OCI-LY7 (cell line): ENCODE results near the gene MYOF. TPM values are rescaled to one million over a fixed set of nuclear protein-coding genes. Genes with fewer than 3 reads are reported as not detected.

ENCODE experiments used
- BruUV-seq: library from RNA; stranded (reverse); fragments of 400-500 nt; replicated peaks from 2 replicates; lab custom pipeline; 2021; lab: Mats Ljungman, UMichigan
- CTCF ChIA-PET: fragments of 300-600 bp; sonication (Branson Sonifier 250); formaldehyde crosslinking; loops from one replicate; lab custom pipeline; 2022; ENCODE audit warnings: antibody characterized with exemption; ENCODE audit not compliant: unreplicated experiment; lab: Charles Lee
- POLR2A ChIA-PET: fragments of 300-600 bp; sonication (Branson Sonifier 250); formaldehyde crosslinking; loops from one replicate; lab custom pipeline; 2022; ENCODE audit warnings: antibody characterized with exemption; lab: Charles Lee
- DNase-seq: peaks from one replicate; pipeline ENCODE4 v3.0.0-alpha.2; 2015; ENCODE audit warnings: low spot score
- H2AFZ ChIP-seq: fragments of 200-600 bp; sonication (generic), shearing (Covaris generic); 2 replicates; pipeline ENCODE4 v1.6.1; 2014; ENCODE audit warnings: mild to moderate bottlenecking, antibody characterized with exemption, low read length, moderate library complexity
- H3K27ac ChIP-seq: fragments of 200-600 bp; sonication (generic); 2 replicates; pipeline ENCODE4 v1.5.1; 2014; ENCODE audit warnings: mixed run types, low read depth, mild to moderate bottlenecking, moderate library complexity, low read length, inconsistent platforms; ENCODE audit not compliant: poor library complexity, severe bottlenecking
- H3K36me3 ChIP-seq: fragments of 200-600 bp; sonication (generic); 2 replicates; pipeline ENCODE4 v1.6.1; 2014; ENCODE audit warnings: mild to moderate bottlenecking, antibody characterized with exemption, low read length, moderate library complexity, mixed read lengths; ENCODE audit not compliant: insufficient read depth
- H3K4me1 ChIP-seq: fragments of 200-600 bp; sonication (generic); 2 replicates; pipeline ENCODE4 v1.5.1; 2014; ENCODE audit warnings: mild to moderate bottlenecking, low read length; ENCODE audit not compliant: insufficient read depth, poor library complexity, severe bottlenecking
- H3K4me2 ChIP-seq: fragments of 200-600 bp; sonication (generic); 2 replicates; pipeline ENCODE4 v1.6.1; 2014; ENCODE audit warnings: mild to moderate bottlenecking, low read length
- H3K4me3 ChIP-seq: fragments of 200-600 bp; sonication (generic); 2 replicates; pipeline ENCODE4 v1.5.1; 2014; ENCODE audit warnings: mild to moderate bottlenecking, low read depth, low read length; ENCODE audit not compliant: poor library complexity, severe bottlenecking
- H3K79me2 ChIP-seq: fragments of 200-600 bp; sonication (generic); 2 replicates; pipeline ENCODE4 v1.6.1; 2016; ENCODE audit warnings: low read depth, mild to moderate bottlenecking, low read length, moderate library complexity, mixed read lengths; ENCODE audit not compliant: insufficient read depth
- H3K9me2 ChIP-seq: fragments of 200-600 bp; sonication (generic); 2 replicates; pipeline ENCODE4 v1.6.1; 2016; ENCODE audit warnings: mild to moderate bottlenecking, low read length, mixed read lengths; ENCODE audit not compliant: insufficient read depth
- H3K9me3 ChIP-seq: fragments of 200-600 bp; sonication (generic); 2 replicates; pipeline ENCODE4 v1.6.1; 2014; ENCODE audit warnings: mild to moderate bottlenecking, mixed run types, low read length, mixed read lengths
- H4K20me1 ChIP-seq: fragments of 200-600 bp; sonication (generic); 2 replicates; pipeline ENCODE4 v1.6.1; 2014; ENCODE audit warnings: mild to moderate bottlenecking, antibody characterized with exemption, low read length, moderate library complexity, mixed read lengths; ENCODE audit not compliant: insufficient read depth
- EZH2phosphoT487 ChIP-seq: fragments of 200-600 bp; sonication (generic); IDR thresholded peaks from 2 replicates; pipeline ENCODE4 v1.6.1; 2018; ENCODE audit warnings: low read depth, borderline replicate concordance, mild to moderate bottlenecking, mixed run types, antibody characterized with exemption, low read length, moderate library complexity, mixed read lengths
- intact Hi-C: fragments of 100-400 bp; cut with micrococcal nuclease; formaldehyde crosslinking; loops from one replicate; pipeline ENCODE4 v1.10.0; 2022; ENCODE audit not compliant: unreplicated experiment
- total RNA-seq, 2 experiments: library from RNA; depleted of rRNA in 1 of 2; stranded (reverse); fragments of >200 nt in 1 of 2; shearing (Covaris generic) in 1 of 2; gene quantifications; 2 replicates each; pipeline ENCODE4 v1.2.3, GENCODE V29; 2014 to 2022
- TF ChIP-seq, protein P1 (sequence below): fragments of 200-600 bp; sonication (generic); conservative IDR thresholded peaks from 2 replicates; pipeline ENCODE4 v1.5.1; 2014; ENCODE audit warnings: mild to moderate bottlenecking, antibody characterized with exemption, low read length, moderate library complexity, mixed read lengths

Gene MYOF
- total RNA-seq, 2 experiments from 2014 or later: 0.42 TPM; not detected in 1

- Histone ChIP-seq H3K4me3 (no peak overlapping the region), H3K4me1 (no peaks in the 10 kb centered on the region), H4K20me1 (no peaks in the 10 kb centered on the region), H3K79me2 (no peaks in the 10 kb centered on the region), H3K4me2 (no peak overlapping the region), H3K36me3 (no peaks in the 10 kb centered on the region), H3K9me3 (no peaks in the 10 kb centered on the region), H3K27ac (no peak overlapping the region), H3K9me2 (no peaks in the 10 kb centered on the region), H2AFZ (no peak overlapping the region)
- no peak for DNase-seq
- ChIA-PET POLR2A (no interaction called here), CTCF (no interaction called here)
- no TSS peak for BruUV-seq
- intact Hi-C loops: no loop called here
- no peak for TF ChIP-seq EZH2phosphoT487
- TF ChIP-seq, protein P1, sequence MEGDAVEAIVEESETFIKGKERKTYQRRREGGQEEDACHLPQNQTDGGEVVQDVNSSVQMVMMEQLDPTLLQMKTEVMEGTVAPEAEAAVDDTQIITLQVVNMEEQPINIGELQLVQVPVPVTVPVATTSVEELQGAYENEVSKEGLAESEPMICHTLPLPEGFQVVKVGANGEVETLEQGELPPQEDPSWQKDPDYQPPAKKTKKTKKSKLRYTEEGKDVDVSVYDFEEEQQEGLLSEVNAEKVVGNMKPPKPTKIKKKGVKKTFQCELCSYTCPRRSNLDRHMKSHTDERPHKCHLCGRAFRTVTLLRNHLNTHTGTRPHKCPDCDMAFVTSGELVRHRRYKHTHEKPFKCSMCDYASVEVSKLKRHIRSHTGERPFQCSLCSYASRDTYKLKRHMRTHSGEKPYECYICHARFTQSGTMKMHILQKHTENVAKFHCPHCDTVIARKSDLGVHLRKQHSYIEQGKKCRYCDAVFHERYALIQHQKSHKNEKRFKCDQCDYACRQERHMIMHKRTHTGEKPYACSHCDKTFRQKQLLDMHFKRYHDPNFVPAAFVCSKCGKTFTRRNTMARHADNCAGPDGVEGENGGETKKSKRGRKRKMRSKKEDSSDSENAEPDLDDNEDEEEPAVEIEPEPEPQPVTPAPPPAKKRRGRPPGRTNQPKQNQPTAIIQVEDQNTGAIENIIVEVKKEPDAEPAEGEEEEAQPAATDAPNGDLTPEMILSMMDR: no peak
These were observed 145.5 kb downstream of the MYOF start for GRCh38 chr10:93336678-93337077.

DNA sequence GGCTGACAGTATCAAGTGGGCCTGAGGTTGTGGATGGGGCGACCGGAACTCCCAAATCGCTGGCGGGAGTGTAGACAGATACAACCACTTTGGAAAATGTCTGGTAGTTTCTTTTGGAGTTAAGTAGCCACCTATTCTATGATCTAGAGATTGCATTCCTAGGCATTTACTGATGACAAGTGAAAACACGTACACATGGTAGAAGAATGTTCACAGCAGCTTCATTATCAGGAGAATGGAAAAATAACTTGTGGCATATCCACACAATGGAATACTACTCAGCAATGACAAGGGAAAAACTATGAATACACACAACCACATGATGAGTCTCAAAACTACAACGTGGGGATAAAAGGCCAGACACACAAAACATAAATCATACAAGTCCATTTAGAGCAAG is 146.0 kb downstream of the MYOF start:
- Histone ChIP-seq H3K9me3 (no peaks in the 10 kb centered on the region), H2AFZ (no peak overlapping the region), H3K4me1 (no peaks in the 10 kb centered on the region), H3K79me2 (no peaks in the 10 kb centered on the region), H3K4me3 (no peak overlapping the region), H3K27ac (no peak overlapping the region), H4K20me1 (no peaks in the 10 kb centered on the region), H3K36me3 (no peaks in the 10 kb centered on the region), H3K4me2 (no peak overlapping the region), H3K9me2 (no peaks in the 10 kb centered on the region)
- POLR2A ChIA-PET: no interaction called here
- CTCF ChIA-PET: no interaction called here
- TF ChIP-seq, protein P1: no peak
- no peak for TF ChIP-seq EZH2phosphoT487
- intact Hi-C loops: no loop called here
- no TSS peak for BruUV-seq
- DNase-seq: no peak

GRCh38 chr10:93334901-93335327 is 147.2 kb downstream of the MYOF start:
- DNase-seq: no peak
- ChIA-PET POLR2A (no interaction called here), CTCF (no interaction called here)

More at GRCh38 chr10:93334901-93335327, 147.2 kb downstream of the MYOF start:
- no peaks in the 10 kb centered on the region for H3K9me3 ChIP-seq
- no peak for TF ChIP-seq EZH2phosphoT487
- TF ChIP-seq, protein P1: no peak
- no peak overlapping the region for H3K4me3 ChIP-seq
- H3K4me1 ChIP-seq: no peaks in the 10 kb centered on the region
- H3K27ac ChIP-seq: no peak overlapping the region
- H4K20me1 ChIP-seq: no peaks in the 10 kb centered on the region
- no peaks in the 10 kb centered on the region for H3K9me2 ChIP-seq
- H3K79me2 ChIP-seq: no peaks in the 10 kb centered on the region
- no TSS peak for BruUV-seq
- no peak overlapping the region for H3K4me2 ChIP-seq
- H2AFZ ChIP-seq: no peak overlapping the region
- H3K36me3 ChIP-seq: no peaks in the 10 kb centered on the region
- intact Hi-C loops: no loop called here
